ENCODE data around the gene KCTD21.

GRCh38 chr11:78180751-78181150 is 7.7 kb downstream of the KCTD21 start:
- no peak for TF ChIP-seq CTCF (IDR thresholded peaks at IDR 0.05)
- TF ChIP-seq POLR2AphosphoS5 (IDR thresholded peaks at IDR 0.05), result no peak
- no peak for TF ChIP-seq POLR2A (IDR thresholded peaks at IDR 0.05)
- no peak for TF ChIP-seq EP300 (IDR thresholded peaks at IDR 0.05)
